ENCODE measurements around the gene OBSL1.

DNA sequence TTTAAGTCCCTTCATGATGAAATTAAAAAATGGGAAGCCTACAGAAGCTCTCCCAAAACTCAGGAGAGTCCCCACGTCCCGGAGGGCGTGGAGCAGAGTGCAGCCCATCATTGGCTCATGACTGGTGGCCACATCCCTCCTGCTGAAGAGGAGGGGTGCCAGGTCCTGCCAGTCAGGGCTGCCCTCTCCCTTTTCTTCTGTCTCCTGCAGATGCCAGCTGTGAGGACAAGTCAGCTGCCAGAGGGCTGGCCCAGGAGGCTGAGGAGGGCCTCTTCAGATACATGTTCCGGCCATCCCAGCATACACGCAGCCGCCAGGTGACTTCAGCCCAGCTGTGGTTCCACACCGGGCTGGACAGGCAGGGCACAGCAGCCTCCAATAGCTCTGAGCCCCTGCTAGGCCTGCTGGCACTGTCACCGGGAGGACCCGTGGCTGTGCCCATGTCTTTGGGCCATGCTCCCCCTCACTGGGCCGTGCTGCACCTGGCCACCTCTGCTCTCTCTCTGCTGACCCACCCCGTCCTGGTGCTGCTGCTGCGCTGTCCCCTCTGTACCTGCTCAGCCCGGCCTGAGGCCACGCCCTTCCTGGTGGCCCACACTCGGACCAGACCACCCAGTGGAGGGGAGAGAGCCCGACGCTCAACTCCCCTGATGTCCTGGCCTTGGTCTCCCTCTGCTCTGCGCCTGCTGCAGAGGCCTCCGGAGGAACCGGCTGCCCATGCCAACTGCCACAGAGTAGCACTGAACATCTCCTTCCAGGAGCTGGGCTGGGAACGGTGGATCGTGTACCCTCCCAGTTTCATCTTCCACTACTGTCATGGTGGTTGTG is 3.4 kb upstream of the OBSL1 start:
- TF ChIP-seq, protein P1, sequence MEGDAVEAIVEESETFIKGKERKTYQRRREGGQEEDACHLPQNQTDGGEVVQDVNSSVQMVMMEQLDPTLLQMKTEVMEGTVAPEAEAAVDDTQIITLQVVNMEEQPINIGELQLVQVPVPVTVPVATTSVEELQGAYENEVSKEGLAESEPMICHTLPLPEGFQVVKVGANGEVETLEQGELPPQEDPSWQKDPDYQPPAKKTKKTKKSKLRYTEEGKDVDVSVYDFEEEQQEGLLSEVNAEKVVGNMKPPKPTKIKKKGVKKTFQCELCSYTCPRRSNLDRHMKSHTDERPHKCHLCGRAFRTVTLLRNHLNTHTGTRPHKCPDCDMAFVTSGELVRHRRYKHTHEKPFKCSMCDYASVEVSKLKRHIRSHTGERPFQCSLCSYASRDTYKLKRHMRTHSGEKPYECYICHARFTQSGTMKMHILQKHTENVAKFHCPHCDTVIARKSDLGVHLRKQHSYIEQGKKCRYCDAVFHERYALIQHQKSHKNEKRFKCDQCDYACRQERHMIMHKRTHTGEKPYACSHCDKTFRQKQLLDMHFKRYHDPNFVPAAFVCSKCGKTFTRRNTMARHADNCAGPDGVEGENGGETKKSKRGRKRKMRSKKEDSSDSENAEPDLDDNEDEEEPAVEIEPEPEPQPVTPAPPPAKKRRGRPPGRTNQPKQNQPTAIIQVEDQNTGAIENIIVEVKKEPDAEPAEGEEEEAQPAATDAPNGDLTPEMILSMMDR (IDR thresholded peaks at IDR 0.05; ENCODE audit: low read depth, low read length, missing input control), result no peak
- TF ChIP-seq FOXA2 (IDR thresholded peaks at IDR 0.05) (no peak), JUND (IDR thresholded peaks at IDR 0.05) (no peak), SP1 (IDR thresholded peaks at IDR 0.05) (no peak), EGR1 (IDR thresholded peaks at IDR 0.05; ENCODE audit: low read depth in 2 of 2) (no peak), TAF1 (conservative IDR thresholded peaks at IDR 0.05) (no peak), RAD21 (IDR thresholded peaks at IDR 0.05) (no peak), RXRA (IDR thresholded peaks at IDR 0.05) (no peak), YY1 (IDR thresholded peaks at IDR 0.05) (no peak), GABPA (IDR thresholded peaks at IDR 0.05 in 1 of 2, conservative IDR thresholded peaks at IDR 0.05 in 1 of 2) (no peak)
- TF ChIP-seq, protein P2, sequence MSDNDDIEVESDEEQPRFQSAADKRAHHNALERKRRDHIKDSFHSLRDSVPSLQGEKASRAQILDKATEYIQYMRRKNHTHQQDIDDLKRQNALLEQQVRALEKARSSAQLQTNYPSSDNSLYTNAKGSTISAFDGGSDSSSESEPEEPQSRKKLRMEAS (IDR thresholded peaks at IDR 0.05), result no peak
- TF ChIP-seq, protein P3, sequence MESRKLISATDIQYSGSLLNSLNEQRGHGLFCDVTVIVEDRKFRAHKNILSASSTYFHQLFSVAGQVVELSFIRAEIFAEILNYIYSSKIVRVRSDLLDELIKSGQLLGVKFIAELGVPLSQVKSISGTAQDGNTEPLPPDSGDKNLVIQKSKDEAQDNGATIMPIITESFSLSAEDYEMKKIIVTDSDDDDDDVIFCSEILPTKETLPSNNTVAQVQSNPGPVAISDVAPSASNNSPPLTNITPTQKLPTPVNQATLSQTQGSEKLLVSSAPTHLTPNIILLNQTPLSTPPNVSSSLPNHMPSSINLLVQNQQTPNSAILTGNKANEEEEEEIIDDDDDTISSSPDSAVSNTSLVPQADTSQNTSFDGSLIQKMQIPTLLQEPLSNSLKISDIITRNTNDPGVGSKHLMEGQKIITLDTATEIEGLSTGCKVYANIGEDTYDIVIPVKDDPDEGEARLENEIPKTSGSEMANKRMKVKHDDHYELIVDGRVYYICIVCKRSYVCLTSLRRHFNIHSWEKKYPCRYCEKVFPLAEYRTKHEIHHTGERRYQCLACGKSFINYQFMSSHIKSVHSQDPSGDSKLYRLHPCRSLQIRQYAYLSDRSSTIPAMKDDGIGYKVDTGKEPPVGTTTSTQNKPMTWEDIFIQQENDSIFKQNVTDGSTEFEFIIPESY (IDR thresholded peaks at IDR 0.05), result no peak
- TF ChIP-seq, protein P4, sequence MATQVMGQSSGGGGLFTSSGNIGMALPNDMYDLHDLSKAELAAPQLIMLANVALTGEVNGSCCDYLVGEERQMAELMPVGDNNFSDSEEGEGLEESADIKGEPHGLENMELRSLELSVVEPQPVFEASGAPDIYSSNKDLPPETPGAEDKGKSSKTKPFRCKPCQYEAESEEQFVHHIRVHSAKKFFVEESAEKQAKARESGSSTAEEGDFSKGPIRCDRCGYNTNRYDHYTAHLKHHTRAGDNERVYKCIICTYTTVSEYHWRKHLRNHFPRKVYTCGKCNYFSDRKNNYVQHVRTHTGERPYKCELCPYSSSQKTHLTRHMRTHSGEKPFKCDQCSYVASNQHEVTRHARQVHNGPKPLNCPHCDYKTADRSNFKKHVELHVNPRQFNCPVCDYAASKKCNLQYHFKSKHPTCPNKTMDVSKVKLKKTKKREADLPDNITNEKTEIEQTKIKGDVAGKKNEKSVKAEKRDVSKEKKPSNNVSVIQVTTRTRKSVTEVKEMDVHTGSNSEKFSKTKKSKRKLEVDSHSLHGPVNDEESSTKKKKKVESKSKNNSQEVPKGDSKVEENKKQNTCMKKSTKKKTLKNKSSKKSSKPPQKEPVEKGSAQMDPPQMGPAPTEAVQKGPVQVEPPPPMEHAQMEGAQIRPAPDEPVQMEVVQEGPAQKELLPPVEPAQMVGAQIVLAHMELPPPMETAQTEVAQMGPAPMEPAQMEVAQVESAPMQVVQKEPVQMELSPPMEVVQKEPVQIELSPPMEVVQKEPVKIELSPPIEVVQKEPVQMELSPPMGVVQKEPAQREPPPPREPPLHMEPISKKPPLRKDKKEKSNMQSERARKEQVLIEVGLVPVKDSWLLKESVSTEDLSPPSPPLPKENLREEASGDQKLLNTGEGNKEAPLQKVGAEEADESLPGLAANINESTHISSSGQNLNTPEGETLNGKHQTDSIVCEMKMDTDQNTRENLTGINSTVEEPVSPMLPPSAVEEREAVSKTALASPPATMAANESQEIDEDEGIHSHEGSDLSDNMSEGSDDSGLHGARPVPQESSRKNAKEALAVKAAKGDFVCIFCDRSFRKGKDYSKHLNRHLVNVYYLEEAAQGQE (IDR thresholded peaks at IDR 0.05), result no peak
- TF ChIP-seq, protein P5, sequence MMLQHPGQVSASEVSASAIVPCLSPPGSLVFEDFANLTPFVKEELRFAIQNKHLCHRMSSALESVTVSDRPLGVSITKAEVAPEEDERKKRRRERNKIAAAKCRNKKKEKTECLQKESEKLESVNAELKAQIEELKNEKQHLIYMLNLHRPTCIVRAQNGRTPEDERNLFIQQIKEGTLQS (IDR thresholded peaks at IDR 0.05), result no peak

Measured in liver (tissue), 3 donors.